GM18873 (cell line): ENCODE measurements around the gene VAC14.

Experiments
- ATAC-seq: cut with Tn5 transposase; IDR thresholded peaks from one replicate; pipeline ENCODE4 v1.9.1; 2021; ENCODE audit warnings: mild to moderate bottlenecking, moderate library complexity, moderate number of reproducible peaks; ENCODE audit not compliant: unreplicated experiment, low FRiP score

Gene VAC14

GRCh38 chr16:70711211-70712031 lies 89.5 kb downstream of the VAC14 start:
- ATAC-seq = no peak

GRCh38 chr16:70710422-70711210 lies 90.3 kb downstream of the VAC14 start:
- no peak for ATAC-seq

- no peak for ATAC-seq
Observed at GRCh38 chr16:70709942-70710341, 91.0 kb downstream of the VAC14 start.

- ATAC-seq = no peak
Observed at GRCh38 chr16:70709457-70709856, 91.5 kb downstream of the VAC14 start.

- no peak for ATAC-seq
Observed at GRCh38 chr16:70708366-70709246, 92.4 kb downstream of the VAC14 start.

- no peak for ATAC-seq
Observed at GRCh38 chr16:70706948-70707465, 94.0 kb downstream of the VAC14 start.

- no peak for ATAC-seq
Observed at GRCh38 chr16:70705056-70705455, 95.9 kb downstream of the VAC14 start.

GRCh38 chr16:70704586-70704985 lies 96.4 kb downstream of the VAC14 start:
- ATAC-seq = no peak

- ATAC-seq = no peak
Observed at GRCh38 chr16:70703835-70704381, 97.0 kb downstream of the VAC14 start.

GRCh38 chr16:70703041-70703834 lies 97.7 kb downstream of the VAC14 start:
- no peak for ATAC-seq

- no peak for ATAC-seq
Observed at GRCh38 chr16:70702624-70703023, 98.3 kb downstream of the VAC14 start.

GRCh38 chr16:70701998-70702397 lies 99.0 kb downstream of the VAC14 start:
- ATAC-seq = no peak

- no peak for ATAC-seq
Observed at GRCh38 chr16:70701596-70701995, 99.4 kb downstream of the VAC14 start.

GRCh38 chr16:70701036-70701435 lies 99.9 kb downstream of the VAC14 start:
- no peak for ATAC-seq

- ATAC-seq = no peak
Observed at GRCh38 chr16:70700101-70701020, 100.6 kb downstream of the VAC14 start.

- ATAC-seq = no peak
Observed at GRCh38 chr16:70699696-70700095, 101.3 kb downstream of the VAC14 start.

- ATAC-seq = no peak
Observed at GRCh38 chr16:70698901-70699300, 102.1 kb downstream of the VAC14 start.

GRCh38 chr16:70697594-70698170 lies 103.3 kb downstream of the VAC14 start:
- ATAC-seq = no peak
